SKM-1 treated with dmso at 0.1 percent for 144 hours (cell line): ENCODE measurements around the gene MTMR3.
A peak's percentile ranks its signal among the peaks of the same experiment; 100 is the strongest.
"Not testable (repeated sequence)": the region's sequence is repeated elsewhere in the genome, so short reads cannot be mapped to it uniquely, and the experiment has no call there.

ENCODE experiments used
- DNase-seq: peaks from one replicate; lab custom pipeline; 2025; ENCODE audit not compliant: unreplicated experiment; lab: John Stamatoyannopoulos, UW

Gene MTMR3

DNA sequence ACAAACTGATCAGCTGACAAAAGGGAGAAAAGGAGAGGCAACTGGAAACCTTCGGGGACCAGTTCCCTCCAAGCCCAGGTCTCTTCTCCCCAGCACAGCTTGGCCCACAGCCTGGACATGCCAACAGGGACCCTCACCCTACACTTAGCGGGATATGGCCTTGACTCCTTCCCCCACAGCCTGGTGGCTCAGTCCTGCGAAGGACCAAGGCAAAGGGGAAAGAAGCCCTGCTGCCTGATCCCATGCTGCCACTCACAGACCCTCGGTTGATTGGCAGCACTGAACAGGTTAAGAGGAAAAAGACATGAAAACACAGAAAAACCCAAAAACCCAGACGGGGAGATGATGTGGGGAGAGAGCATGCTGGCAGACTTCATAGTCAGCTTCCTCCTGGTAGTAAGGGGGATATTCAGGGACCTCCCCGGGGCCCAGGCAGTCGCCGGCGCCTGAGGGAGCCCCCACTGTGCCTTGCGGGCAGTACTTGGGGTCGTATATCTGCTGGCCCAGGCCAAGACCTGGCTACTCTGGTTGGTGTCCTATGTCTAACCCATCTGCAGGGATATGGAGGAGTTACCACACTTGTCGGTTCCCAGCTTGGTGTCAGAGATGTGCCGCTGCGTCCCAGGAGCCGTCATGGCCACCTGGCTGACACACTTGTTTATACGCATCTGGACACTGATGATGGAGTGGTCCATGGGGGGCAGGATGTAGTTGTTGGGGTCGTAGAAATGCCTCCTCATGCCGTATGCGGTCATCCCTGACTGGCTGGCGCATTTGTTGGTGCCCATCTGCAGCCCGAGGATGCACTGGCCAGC, 163.1 kb downstream of the MTMR3 start:
- DNase-seq: no peak

DNA sequence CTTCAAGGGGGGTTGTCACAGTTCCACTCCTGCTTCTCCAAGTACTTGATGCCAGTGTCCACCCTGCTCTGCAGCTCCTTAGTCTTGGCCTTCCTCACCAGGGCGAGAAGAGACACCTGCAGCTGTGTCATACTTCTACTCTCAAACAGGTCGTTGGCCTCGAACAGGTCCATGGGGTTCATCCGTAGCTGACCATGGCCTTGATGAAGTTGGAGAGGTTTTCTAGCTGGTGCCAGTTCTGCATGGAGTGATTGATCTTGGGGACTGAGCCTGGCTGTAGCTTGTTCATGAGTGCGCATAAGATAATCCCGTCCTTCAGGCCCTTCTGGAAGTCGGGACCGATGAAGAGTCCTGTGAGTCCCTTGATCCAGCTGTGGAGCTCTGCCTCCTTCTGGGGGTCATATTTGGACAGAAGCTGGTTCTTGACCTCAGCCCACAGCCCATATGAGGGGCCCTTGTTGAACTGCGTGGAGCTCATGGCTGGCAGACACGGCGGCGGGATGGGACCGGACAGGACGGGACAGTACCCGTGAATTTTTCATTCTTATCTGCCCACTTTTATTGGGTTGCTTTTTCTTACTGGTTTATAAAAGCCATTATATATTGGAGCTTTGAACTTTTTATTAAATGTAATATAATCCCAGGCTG, 163.9 kb downstream of the MTMR3 start:
- no peak for DNase-seq

DNA sequence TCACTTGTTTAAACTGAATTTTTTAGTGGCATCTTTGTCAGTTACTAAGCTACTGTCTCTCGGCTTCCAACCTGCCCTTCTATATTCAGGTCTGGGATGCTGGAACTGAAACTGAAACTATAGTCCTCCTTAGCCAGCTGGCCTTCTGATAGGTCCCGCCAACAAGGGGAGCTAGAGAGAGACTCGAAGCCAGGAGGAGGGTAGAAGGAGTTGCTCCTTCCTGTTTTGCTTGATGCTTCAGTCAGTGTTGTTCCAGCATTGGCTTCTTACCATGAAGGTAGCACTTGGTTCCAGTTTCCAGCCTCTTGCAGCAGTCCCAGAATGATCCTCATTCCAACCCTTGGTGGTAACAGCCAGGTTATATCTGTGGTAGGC, 164.4 kb downstream of the MTMR3 start:
- peak; percentile 24 for DNase-seq

DNA sequence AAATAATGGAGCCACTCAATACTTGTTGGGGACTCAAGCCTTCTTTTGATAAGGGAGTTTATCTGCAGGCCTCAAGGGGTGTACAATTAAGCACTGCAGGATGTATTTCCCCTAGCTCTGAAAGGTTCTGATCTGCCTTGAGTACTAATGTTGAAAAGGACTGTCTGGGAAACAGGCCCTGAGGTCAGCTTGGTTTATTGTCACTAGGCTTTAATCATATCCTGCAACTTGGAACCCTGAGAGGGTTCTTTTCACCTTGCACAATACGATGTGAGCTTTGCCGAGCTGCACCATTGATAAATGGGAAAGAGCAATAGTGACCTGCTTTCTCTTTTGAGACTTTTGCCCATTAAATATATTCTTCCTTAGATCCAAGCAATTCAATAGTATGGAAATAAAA, 165.7 kb downstream of the MTMR3 start:
- no peak for DNase-seq

DNA sequence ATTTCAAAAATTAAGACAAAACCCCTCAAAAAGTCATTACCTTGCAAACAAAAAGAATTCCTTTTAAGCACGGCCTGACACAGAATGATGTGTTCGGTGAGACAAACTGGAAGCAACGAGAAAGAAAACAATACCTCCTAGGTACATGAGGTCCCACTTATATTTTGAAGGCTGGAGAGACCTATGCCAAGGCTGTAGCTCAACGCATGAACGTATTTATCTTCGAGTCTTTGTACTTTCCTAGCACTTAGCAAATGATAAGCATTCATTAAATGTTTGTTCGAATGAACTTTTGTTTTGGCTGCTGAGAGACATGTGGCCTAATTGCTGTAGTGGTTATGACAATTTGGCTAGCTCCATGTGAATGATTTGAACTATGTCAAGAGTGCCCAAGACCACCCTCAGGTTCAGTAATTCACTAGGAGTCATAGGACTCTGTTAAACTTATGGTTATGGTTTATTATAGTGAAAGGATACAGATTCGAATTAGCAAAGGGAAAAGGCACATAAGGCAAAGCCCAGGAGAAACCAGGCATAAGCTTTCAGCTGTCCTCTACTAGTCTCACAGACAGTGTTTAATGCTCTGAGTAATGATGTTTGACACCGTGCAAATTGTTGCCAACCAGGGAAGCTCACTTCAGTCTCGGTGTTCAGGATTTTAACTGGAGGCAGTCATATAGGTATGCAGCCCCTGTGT, 171.2 kb downstream of the MTMR3 start:
- no peak for DNase-seq

DNA sequence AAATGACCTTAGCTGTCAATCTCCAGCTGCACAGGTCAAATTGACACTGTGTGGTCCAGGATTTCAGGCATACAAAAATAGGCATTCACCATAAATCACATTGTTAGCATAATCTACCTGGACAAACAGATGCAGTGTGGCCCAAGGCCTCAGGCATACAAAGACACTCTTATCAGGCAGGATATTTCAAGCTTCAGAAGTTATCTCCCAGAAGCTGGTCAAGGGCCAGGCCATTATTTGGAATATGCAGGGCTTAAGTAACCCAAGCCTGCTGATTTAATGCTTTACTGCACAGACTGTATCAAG, 171.7 kb downstream of the MTMR3 start:
- DNase-seq: no peak

DNA sequence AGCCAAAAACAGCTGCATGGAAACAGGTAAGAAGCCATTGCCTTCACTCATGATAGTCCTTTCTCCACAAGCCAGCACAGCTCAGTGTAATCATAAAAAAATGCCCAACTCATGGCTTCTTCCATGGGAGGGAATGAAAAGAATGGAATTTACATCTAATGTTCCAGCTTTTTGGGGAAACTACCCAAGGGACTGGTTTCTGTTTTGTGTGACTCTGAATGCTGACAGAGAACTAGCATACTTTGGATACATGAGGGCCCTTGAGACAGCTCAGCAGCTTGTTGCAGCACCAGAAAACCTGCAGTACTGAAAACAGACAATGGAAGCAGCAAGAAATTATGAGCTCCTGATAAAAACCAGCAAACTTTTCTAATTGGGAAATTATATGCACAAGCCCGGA, 173.0 kb downstream of the MTMR3 start:
- no peak for DNase-seq

DNA sequence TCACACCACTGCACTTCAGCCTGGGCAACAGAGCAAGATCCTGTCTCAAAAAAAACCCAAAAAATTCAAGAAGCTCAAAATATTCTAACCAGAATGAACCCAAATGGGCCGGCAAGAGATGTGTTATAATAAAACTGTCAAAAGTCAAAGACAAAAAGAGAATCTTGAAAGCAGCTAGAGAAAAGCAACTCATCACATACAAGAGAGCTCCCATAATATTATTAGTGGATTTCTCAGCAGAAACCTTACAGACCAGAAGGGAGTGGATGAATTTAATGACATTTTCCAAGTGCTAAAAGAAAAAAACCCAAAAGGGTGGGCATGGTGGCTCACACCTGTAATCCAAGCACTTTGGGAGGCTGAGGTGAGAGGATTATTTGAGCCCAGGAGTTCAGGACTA, 174.4 kb downstream of the MTMR3 start:
- no peak for DNase-seq

DNA sequence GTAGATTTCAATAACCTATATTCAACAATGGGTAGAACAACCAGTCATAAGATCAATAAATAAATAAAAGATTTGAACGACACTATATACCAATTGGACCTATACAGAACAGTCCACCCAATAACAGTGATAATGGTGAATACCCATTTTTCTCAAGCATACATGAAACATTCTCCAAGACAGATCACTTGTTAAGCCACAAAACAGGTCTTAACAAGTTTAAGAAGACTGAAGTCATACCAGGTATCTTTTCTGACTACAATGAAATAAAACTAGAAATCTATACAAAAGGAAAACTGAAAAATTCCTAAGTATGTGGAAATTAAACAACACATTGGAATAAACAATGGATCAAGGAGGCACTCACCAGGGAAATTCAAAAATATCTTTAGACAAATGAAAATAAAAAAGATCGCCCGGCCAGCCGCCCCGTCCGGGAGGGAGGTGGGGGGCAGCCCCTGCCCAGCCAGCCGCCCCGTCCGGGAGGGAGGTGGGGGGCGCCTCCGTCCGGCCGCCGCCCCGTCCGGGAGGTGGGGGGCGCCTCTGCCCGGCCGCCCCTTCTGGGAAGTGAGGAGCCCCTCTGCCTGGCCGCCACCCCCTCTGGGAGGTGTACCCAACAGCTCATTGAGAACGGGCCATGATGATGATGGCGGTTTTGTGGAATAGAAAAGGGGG, 176.5 kb downstream of the MTMR3 start:
- not testable (repeated sequence) for DNase-seq

DNA sequence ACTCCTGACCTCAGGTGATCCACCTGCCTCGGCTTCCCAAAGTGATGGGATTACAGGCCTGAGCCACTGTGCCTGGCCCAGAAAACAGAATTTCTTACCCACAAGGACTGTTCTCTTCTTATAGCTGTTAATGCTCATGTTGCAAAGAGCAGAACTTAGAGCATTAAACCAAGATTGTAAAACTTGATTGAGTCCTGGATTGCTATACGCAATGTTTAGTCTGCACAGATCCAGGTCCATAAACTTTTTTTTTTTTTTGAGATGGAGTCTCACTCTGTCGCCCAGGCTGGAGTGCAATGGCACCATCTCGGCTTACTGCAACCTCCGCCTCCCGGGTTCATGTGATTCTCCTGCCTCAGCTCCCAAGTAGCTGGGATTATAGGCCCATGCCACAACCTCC, 178.1 kb downstream of the MTMR3 start:
- not testable (repeated sequence) for DNase-seq

DNA sequence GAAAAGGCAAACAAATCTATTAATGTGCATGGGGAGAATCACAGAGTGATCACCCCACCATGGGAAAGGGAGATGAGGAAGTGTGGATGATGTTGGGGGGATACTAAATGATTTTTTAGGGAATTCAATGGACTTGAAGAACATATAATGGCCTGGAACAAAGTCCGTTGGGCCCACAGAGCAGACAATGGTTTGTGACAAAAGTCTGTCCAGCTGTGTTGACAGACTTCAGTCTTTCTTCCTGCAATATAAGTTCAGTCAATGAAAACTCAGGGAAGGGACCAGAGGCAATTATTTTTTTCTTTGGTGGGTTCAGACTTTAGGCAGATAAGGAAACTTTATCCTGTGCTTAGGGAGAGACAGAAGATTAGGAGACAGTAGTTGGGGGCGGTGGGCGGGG, 179.3 kb downstream of the MTMR3 start:
- no peak for DNase-seq

DNA sequence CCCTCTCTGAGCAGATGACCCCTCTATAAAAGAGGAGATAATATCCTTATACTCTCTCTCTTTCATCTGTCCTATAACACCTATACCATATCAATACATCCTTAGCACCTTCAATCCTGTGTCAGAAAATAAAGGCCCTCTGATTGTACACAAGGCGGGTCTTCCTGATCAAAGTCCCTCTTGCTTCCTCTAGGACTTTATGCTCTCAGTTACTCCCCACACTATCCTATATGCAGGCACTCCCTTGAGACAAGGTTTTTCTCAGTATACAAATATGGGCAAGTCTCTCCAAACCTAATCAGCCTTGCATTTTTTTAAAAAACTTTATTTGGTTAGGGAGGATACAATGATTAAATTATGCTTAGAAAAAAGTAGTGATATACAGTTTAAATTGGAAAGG, 180.0 kb downstream of the MTMR3 start:
- DNase-seq: no peak

DNA sequence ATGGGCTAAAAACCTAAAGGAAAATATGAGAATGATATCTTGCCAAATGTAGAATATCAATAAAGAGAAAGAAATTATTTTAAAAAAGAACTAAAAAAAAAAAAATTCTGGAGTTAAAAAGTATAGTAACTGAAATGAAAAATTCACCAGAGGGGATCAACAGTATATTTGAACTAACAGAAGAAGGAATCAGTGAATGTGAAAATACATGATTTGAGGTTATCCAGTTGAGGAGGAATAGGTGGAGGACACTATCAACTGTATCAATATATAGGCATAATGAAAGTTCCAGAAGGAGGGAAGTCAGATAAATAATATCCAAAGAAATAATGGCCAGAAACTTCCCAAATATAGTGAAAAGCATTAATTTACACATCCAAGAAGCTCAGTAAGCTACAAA, 181.2 kb downstream of the MTMR3 start:
- no peak for DNase-seq

DNA sequence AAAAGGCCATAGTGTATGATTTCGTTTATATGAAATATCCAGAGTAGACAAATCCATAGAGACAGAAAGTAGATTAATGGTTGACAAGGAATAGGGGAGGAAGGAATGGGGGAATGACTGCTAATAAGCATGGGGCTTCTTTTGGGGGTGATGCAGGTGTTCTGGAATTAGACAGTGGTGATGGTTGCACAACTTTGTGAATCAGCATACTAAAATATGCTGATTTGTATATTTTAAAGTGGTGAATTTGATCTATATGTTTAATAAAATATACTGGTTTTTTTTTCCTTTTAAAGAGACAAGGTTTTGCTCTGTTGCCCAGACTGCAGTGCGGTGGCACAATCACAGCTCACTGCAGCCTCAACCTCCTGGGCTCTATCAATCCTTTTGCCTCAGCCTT, 190.8 kb downstream of the MTMR3 start:
- no peak for DNase-seq

DNA sequence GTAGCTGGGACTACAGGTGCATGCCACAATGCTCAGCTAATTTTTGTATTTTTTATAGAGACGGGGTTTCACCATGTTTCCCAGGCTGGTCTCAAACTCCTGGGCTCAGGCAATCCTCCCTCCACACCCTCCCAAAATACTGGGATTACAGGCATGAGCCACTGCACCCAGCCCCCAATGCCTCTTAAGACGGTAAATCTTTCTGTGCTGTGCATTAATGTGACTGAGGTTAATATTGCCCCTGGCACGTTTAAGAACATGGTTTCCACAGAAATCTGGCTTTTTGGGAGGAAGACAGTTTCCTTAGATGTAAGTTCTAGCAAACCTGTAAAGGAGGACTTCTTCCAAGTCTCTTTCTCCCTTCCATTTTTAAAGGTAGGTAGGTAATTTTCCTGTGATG, 191.2 kb downstream of the MTMR3 start:
- no peak for DNase-seq

DNA sequence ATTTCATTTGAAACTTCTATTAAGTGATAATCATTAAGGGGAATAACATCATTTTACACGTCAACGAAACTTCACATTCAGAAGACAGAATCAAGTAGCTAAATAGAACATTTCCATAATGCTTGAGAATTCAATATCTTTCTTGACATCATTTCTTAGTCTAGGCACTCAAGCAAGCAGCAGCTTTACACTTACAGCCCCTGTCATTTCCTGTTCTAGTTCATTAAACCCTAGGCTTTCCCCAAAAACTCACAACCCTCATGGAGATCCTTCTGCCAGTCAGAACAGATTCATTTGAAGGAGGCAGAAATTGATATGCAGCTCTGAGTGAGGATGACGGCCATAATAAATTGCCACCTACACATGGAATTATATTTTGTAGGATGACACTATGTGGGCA, 192.0 kb downstream of the MTMR3 start:
- no peak for DNase-seq

DNA sequence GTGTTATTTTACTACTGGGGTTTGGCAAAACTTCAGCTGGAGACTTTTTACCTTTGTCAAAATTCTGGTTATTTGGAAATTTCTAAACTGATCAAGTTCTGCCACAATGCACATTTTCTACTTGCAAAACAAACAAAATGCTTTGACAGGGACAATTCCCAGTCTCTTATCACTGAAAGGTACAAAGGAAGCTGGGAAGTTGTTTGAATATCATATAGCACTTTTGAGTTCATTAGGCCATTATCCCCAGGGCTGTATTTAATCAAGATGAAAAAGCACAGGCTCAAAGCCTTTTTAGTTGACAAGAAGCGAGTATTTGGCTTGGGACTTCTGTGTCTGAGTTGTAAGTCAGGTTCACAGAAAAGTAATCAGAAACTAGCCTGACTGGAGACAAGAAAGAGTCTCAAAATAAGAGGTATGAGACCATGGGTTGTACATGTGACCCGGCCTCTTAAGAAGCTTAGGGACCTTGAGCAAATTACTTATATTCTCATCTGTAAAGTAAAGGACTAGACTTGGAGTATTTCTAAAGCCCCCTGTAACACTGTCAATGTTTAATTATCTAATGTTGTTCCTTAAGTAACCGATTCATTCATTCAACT, 194.4 kb downstream of the MTMR3 start:
- no peak for DNase-seq

DNA sequence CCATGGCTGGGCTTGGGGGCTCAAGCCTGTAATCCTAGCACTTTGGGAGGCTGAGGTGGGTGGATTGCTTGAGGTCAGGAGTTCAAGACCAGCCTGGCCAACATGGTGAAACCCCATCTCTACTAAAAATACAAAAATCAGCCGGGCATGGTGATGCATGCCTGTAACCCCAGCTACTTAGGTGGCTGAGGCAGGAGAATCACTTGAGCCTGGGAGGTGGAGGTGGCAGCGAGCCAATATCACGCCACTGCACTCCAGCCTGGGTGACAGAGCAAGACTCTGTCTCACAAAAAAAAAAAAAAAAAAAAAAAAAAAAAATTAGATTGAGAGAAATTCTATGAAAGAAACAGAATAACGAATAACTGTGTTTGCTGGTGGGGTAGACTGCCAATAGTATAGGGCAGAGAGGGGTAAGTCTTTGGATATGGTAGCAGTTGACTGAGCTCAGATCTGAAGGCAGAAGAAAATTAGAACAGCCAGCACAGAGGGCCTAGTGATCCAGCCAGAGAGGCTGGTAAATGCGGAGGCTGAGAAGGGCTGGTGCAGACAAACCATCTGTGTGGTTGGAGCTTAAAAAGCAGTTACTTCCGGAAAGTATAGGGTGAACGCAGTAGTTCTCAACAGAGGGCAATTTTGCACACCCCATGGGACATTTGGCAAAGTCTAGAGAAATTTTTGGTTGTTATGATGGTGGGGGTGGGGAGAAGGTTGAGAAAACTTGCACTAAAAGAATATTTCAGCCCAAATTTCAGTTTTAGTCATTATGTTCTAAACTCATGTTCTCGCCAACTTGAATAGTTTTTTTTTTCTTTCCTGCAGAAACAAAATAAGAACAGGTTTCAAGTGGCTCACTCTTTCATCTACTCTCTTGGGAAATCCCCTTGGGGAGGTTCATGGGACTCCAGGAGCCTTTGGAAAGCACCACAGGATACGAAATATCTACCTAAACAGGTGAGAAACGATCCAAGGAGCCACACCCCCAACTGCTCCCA, 195.6 kb downstream of the MTMR3 start:
- DNase-seq: no peak

DNA sequence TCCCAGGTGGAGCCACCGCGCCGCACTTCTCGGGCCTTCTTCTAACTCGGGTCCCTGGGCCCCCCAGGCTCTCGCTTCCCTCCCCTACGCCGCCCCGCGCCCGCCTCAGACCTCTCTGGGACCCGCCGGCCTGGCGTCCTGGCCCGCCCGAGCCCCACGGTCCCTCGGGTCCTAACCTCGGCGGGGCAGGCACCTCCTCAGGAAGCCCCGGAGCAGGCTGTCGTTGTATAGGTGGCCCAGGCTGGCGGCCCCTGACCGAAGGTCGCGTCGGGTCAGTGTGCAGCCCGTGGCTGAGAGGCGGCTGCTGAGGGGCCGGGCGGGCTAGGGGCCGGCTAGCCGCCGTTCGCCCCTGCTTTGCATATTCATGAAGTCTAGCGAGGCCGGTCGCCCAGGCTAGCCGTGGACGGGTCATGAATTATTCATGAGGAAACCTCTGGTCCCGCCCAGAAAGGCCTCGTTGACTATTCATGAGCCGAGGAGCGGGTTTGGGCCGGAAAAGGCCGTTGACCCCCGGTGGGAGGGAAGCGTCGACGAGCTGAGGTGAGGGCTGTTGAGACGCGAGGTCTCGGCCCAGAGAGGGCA, 197.1 kb downstream of the MTMR3 start, which contains the start of gene HORMAD2:
HORMAD2 (plus strand) TSS at position 513 of the 582 bp plus-strand sequence. CDS start 13,489 bp downstream, outside the sequence.
- no peak for DNase-seq
